Measurements from ENCODE around the gene RHCG. TPM values are rescaled to one million over a fixed set of nuclear protein-coding genes. Genes with fewer than 3 reads are reported as not detected.

The RHCG gene
- total and polyA plus RNA-seq, 12 donors: 0.33 to 4.1 (median 1.5) TPM; not detected in 2

GRCh38 chr15:89458440-89458839 lies 37.9 kb downstream of the RHCG start:
- TF ChIP-seq CTCF (IDR thresholded peaks at IDR 0.05) (no peak), POLR2A (IDR thresholded peaks at IDR 0.05) (no peak)
- no peak for DNase-seq
- WGBS, 4 donors: 49 to 72% (median 61%) methylated on average over 4 of the region's 4 CpGs
- Histone ChIP-seq H3K4me1 (replicated peaks in 1 of 2) (no peaks in the 10 kb centered on the region), H3K4me3 (no peak overlapping the region), H3K27ac (no peak overlapping the region), H3K9me3 (replicated peaks in 1 of 3) (no peaks in the 10 kb centered on the region), H3K36me3 (replicated peaks in 1 of 2) (no peaks in the 10 kb centered on the region), H3K27me3 (no peaks in the 10 kb centered on the region)
- intact Hi-C loops (cut with DNase I): no loop called here

- no peak for DNase-seq
- no peaks in the 10 kb centered on the region for H3K9me3 ChIP-seq (replicated peaks in 1 of 3)
- no peaks in the 10 kb centered on the region for H3K4me1 ChIP-seq (replicated peaks in 1 of 2)
- no peaks in the 10 kb centered on the region for H3K27me3 ChIP-seq
- intact Hi-C loops (cut with DNase I): no loop called here
- no peak overlapping the region for H3K27ac ChIP-seq
- H3K4me3 ChIP-seq: no peak overlapping the region
- H3K36me3 ChIP-seq (replicated peaks in 1 of 2): no peaks in the 10 kb centered on the region
- TF ChIP-seq CTCF (IDR thresholded peaks at IDR 0.05): no peak
- no peak for TF ChIP-seq POLR2A (IDR thresholded peaks at IDR 0.05)
These were observed 39.3 kb downstream of the RHCG start for GRCh38 chr15:89457086-89457485.

GRCh38 chr15:89455535-89455934 lies 40.8 kb downstream of the RHCG start:
- intact Hi-C loops (cut with DNase I): no loop called here
- Histone ChIP-seq H3K9me3 (replicated peaks in 1 of 3) (no peaks in the 10 kb centered on the region), H3K4me1 (replicated peaks in 1 of 2) (no peaks in the 10 kb centered on the region), H3K4me3 (no peak overlapping the region), H3K36me3 (replicated peaks in 1 of 2) (no peaks in the 10 kb centered on the region), H3K27ac (no peak overlapping the region), H3K27me3 (no peaks in the 10 kb centered on the region)
- TF ChIP-seq CTCF (IDR thresholded peaks at IDR 0.05) (no peak), POLR2A (IDR thresholded peaks at IDR 0.05) (no peak)
- 81 to 94% (median 85%) methylated on average over 1 of the region's 1 CpG for WGBS, 4 donors
- no peak for DNase-seq

- H3K27me3 ChIP-seq: peaks cover 16% of the 10 kb centered on the region
- intact Hi-C loops (cut with DNase I): no loop called here
These were observed 44.0 kb downstream of the RHCG start for GRCh38 chr15:89452330-89452836.

More at GRCh38 chr15:89452330-89452836, 44.0 kb downstream of the RHCG start:
- no peaks in the 10 kb centered on the region for H3K9me3 ChIP-seq (replicated peaks in 1 of 3)
- no peaks in the 10 kb centered on the region for H3K4me1 ChIP-seq (replicated peaks in 1 of 2)
- 70 to 81% (median 75%) methylated on average over 8 of the region's 8 CpGs for WGBS, 4 donors
- DNase-seq: no peak
- H3K4me3 ChIP-seq: no peak overlapping the region
- no peaks in the 10 kb centered on the region for H3K36me3 ChIP-seq (replicated peaks in 1 of 2)
- no peak overlapping the region for H3K27ac ChIP-seq
- TF ChIP-seq CTCF (IDR thresholded peaks at IDR 0.05): no peak
- no peak for TF ChIP-seq POLR2A (IDR thresholded peaks at IDR 0.05)

All from adrenal gland (tissue), 12 donors.